HCT116 (cell line): ENCODE measurements around the gene NGEF. TPM values are rescaled to one million over a fixed set of nuclear protein-coding genes. Genes with fewer than 3 reads are reported as not detected.

ENCODE experiments used
- EGR1 ChIP-seq: IDR thresholded peaks from 2 replicates; pipeline ENCODE4 v1.6.1; 2012; ENCODE audit warnings: low read depth
- total RNA-seq: library from RNA; stranded (reverse); gene quantifications from one replicate; pipeline ENCODE4 v1.2.1, GENCODE V29; 2021; ENCODE audit not compliant: unreplicated experiment

Gene NGEF
- total RNA-seq, 1 experiment from 2014 or later, result 12.6 TPM

GRCh38 chr2:232829988-232830387 lies 183.1 kb downstream of the NGEF start (continued):
- TF ChIP-seq EGR1, result no peak

Other genes starting within 250 kb of the NGEF start
- not detected for gene KCNJ13, start 236.7 kb downstream of the NGEF start, total RNA-seq
- gene SNORC, start 143.0 kb downstream of the NGEF start, total RNA-seq, result 14.0 TPM
- gene NEU2, start 19.4 kb upstream of the NGEF start, total RNA-seq, result not detected
- gene INPP5D, start 47.1 kb upstream of the NGEF start, total RNA-seq, result 1.8 TPM
- 43.4 TPM for gene ATG16L1, start 238.4 kb upstream of the NGEF start, total RNA-seq